ENCODE measurements around the gene NBAS. TPM values are rescaled to one million over a fixed set of nuclear protein-coding genes. Genes with fewer than 3 reads are reported as not detected.

NBAS gene
- total and polyA plus RNA-seq, 8 donors = 14.5 to 96.2 (median 41.2) TPM

- Histone ChIP-seq H3K27me3 (no peaks in the 10 kb centered on the region), H3K4me3 (peak overlapping the region; percentile 82 to 93 (median 86)), H3K36me3 (peaks cover 0 to under 1% (median 0%) of the 10 kb centered on the region in 4 donors), H3K9me3 (no peaks in the 10 kb centered on the region), H3K27ac (peak overlapping the region; percentile 19 to 87 (median 82)), H3K4me1 (peaks cover 14 to 39% (median 31%) of the 10 kb centered on the region in 4 donors)
- TF ChIP-seq EP300 (IDR thresholded peaks at IDR 0.05) (no peak), POLR2AphosphoS5 (IDR thresholded peaks at IDR 0.05) (peak in 1 of 3 donors; percentile 4)
- 3 to 5% (median 4%) methylated on average over 13 of the region's 13 CpGs for WGBS, 5 donors
- intact Hi-C loops (cut with DNase I; ENCODE audit: low total_unique reads) = no loop called here
- DNase-seq = peak in 1 of 2 donors; percentile 73
Measured at GRCh38 chr2:15561574-15562344, 625 bp upstream of the NBAS start.

DNA sequence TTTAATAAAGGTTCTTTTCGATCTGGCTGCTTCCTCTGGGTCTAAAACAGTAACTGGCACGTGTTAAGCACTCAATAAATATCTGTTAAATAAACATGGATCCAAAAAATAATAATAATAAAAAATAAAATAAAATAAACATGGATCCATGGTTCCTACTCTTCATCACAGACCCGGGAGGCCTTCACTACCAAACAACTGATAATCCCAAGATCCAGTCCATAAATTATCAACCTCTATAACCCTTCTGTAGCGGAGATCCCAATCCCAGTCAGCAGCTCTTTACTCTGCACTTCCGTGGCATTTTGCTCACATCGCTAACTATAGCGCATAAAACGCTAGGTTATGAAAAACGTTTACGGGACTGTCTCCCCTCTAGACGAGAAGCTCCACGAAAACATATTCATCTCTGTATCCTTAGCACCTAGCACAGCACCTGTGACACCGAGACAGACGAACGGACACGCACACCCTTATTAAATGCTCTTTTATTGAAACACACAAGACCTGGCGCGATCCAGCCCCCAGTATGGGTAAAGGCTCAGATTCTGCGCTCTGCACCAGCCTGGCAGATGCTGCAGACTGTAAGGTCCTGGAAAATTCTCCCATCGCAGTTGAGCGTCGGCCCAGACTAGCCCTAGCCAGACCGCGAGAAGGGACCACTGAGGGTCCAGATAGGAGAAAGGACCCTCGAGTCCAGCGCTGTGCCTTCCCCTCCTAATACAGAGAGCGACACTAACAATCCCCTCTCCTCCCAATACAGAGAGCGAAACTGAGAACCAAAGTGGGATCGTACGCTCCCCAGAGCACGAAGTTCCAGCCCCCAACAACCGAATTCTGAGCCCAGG, 770 bp downstream of the NBAS start:
- intact Hi-C loops (cut with DNase I; ENCODE audit: low total_unique reads) = no loop called here
- DNase-seq = peak in 1 of 2 donors; percentile 66
- H3K27ac ChIP-seq = peak overlapping the region; percentile 79 to 87 (median 83)

DNA sequence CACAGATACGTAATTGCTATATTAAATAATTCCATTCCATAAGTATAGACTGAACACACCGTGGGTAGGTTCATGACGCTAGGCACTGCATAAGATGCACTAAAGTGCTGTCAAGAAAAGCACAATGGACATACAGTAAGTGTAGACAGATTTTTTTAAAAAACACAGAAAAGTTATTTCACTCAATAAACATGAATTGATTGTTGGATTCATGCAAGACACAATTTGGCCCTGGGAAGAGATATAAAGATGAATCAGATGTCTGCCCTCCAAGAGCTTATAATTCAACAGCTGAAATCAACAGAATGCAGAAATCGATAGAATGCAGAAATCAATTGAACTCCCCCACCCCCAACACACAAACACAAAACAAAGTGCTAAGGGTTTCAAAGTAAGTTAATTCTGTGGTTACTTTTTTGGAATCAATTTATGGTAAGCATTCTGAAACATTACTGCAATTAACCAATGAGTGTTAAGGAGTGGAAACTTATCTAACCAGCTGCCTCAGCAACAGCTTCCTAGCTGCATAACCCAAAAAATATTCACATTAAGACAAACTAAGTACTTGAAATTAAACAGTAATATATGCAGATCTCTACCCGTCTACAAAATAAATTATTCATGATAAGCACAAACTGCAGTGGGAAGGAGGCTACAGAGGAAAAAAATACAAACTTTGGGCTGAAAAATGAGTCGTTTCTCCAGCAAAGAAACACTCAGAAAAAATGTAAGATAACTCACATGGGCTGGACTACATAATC, 1.6 kb downstream of the NBAS start:
- no peak for DNase-seq
- TF ChIP-seq, protein P1, sequence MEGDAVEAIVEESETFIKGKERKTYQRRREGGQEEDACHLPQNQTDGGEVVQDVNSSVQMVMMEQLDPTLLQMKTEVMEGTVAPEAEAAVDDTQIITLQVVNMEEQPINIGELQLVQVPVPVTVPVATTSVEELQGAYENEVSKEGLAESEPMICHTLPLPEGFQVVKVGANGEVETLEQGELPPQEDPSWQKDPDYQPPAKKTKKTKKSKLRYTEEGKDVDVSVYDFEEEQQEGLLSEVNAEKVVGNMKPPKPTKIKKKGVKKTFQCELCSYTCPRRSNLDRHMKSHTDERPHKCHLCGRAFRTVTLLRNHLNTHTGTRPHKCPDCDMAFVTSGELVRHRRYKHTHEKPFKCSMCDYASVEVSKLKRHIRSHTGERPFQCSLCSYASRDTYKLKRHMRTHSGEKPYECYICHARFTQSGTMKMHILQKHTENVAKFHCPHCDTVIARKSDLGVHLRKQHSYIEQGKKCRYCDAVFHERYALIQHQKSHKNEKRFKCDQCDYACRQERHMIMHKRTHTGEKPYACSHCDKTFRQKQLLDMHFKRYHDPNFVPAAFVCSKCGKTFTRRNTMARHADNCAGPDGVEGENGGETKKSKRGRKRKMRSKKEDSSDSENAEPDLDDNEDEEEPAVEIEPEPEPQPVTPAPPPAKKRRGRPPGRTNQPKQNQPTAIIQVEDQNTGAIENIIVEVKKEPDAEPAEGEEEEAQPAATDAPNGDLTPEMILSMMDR (IDR thresholded peaks at IDR 0.05) = no peak
- no peak for TF ChIP-seq POLR2AphosphoS5 (IDR thresholded peaks at IDR 0.05)
- TF ChIP-seq EP300 (IDR thresholded peaks at IDR 0.05) = no peak
- TF ChIP-seq POLR2A (IDR thresholded peaks at IDR 0.05) = no peak
- H3K4me3 ChIP-seq = peak overlapping the region; percentile 82 to 93 (median 86)
- no peaks in the 10 kb centered on the region for H3K27me3 ChIP-seq
- peaks cover 14 to 39% (median 31%) of the 10 kb centered on the region in 4 donors for H3K4me1 ChIP-seq
- H3K27ac ChIP-seq = no peak overlapping the region
- no peaks in the 10 kb centered on the region for H3K9me3 ChIP-seq
- WGBS, 5 donors = 68 to 70% (median 70%) methylated on average over 6 of the region's 6 CpGs
- intact Hi-C loops (cut with DNase I; ENCODE audit: low total_unique reads) = no loop called here
- peaks cover 0 to 16% (median 10%) of the 10 kb centered on the region in 4 donors for H3K36me3 ChIP-seq

More for the DNA sequence above, 770 bp downstream of the NBAS start:
- TF ChIP-seq EP300 (IDR thresholded peaks at IDR 0.05) (no peak), POLR2A (IDR thresholded peaks at IDR 0.05) (no peak), POLR2AphosphoS5 (IDR thresholded peaks at IDR 0.05) (no peak)
- TF ChIP-seq, protein P1 (IDR thresholded peaks at IDR 0.05) = no peak
- peaks cover 0 to 11% (median 8%) of the 10 kb centered on the region in 4 donors for H3K36me3 ChIP-seq
- WGBS, 5 donors = 1 to 2% (median 1%) methylated on average over 20 to 32 of the region's 32 CpGs
- no peaks in the 10 kb centered on the region for H3K27me3 ChIP-seq
- H3K4me1 ChIP-seq = peaks cover 14 to 39% (median 31%) of the 10 kb centered on the region in 4 donors
- H3K9me3 ChIP-seq = no peaks in the 10 kb centered on the region
- peak overlapping the region; percentile 82 to 93 (median 86) for H3K4me3 ChIP-seq

- 34 to 49% (median 42%) methylated on average over 5 of the region's 5 CpGs for WGBS, 5 donors
- intact Hi-C loops (cut with DNase I; ENCODE audit: low total_unique reads) = no loop called here
- peak in 1 of 2 donors; percentile 22 for DNase-seq
- Histone ChIP-seq H3K27ac (no peak overlapping the region), H3K9me3 (no peaks in the 10 kb centered on the region), H3K27me3 (no peaks in the 10 kb centered on the region), H3K36me3 (peaks cover 0 to 29% (median 23%) of the 10 kb centered on the region in 4 donors), H3K4me1 (peaks cover 14 to 39% (median 31%) of the 10 kb centered on the region in 4 donors), H3K4me3 (no peak overlapping the region)
- TF ChIP-seq EP300 (IDR thresholded peaks at IDR 0.05) (no peak), POLR2AphosphoS5 (IDR thresholded peaks at IDR 0.05) (no peak)
Measured at GRCh38 chr2:15557887-15558311, 3.2 kb downstream of the NBAS start.
